Activated T-helper 2 cell treated with anti-CD3 and anti-CD28 coated beads, Interferon-gamma antibody, Interleukin-2, Interleukin-4, amounts not matched to agents 10 μg/mL and 5 μg/mL and 100 μg/mL, durations not matched to agents 14 hours and 24 hours and 36 hours (primary cell): ENCODE measurements around the gene URI1. TPM values are rescaled to one million over a fixed set of nuclear protein-coding genes. Genes with fewer than 3 reads are reported as not detected.
A peak's percentile ranks its signal among the peaks of the same experiment; 100 is the strongest.

Experiments
- DNase-seq: peaks from one replicate; pipeline ENCODE4 v3.0.0; 2021; ENCODE audit warnings: low spot score
- H3K27ac Mint-ChIP-seq: one replicate; pipeline ENCODE4 v1.8.0; 2021; ENCODE audit warnings: mixed read lengths
- H3K27me3 Mint-ChIP-seq: one replicate; pipeline ENCODE4 v1.8.0; 2021; ENCODE audit warnings: low read depth, mixed read lengths
- H3K36me3 Mint-ChIP-seq: one replicate; pipeline ENCODE4 v1.8.0; 2021; ENCODE audit warnings: low read depth, mixed read lengths
- H3K4me1 Mint-ChIP-seq: one replicate; pipeline ENCODE4 v1.8.0; 2021; ENCODE audit warnings: low read depth, mixed read lengths
- H3K4me3 Mint-ChIP-seq: one replicate; pipeline ENCODE4 v1.8.0; 2021; ENCODE audit warnings: low read depth, mild to moderate bottlenecking, moderate library complexity, mixed read lengths
- H3K9me3 Mint-ChIP-seq: one replicate; pipeline ENCODE4 v1.8.0; 2021; ENCODE audit warnings: mixed read lengths
- intact Hi-C: fragments of 100-400 bp; cut with micrococcal nuclease; formaldehyde crosslinking; loops from one replicate; pipeline ENCODE4 v1.15.1; 2023
- total RNA-seq: library from RNA; stranded (reverse); gene quantifications from 2 replicates; pipeline ENCODE4 v1.2.3, GENCODE V29; 2022

Gene URI1
- total RNA-seq, 1 donor from 2014 or later = 55.6 TPM

DNA sequence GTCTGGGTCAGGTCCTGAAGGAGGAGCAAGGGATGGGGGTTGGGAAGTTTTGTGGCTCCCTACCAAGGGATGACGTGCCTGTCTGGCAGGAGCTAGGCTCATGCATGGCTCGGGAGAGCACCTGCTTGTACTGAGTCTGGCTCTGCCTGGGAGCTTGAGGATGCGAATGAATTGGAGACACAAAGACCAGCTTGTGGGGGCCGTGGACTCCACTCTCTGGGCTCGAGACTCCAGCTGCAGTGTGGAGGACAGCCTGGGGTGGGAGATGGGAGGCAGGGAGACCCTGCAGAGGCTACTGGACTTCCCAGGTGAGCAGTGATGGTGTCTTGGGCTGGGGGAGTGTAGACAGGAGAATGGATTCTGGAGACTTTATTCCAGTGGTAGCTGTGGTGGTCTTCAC lies 15.2 kb upstream of the URI1 start:
- Mint-ChIP-seq H3K27ac (no peak overlapping the region), H3K9me3 (no peaks in the 10 kb centered on the region), H3K4me3 (no peak overlapping the region), H3K27me3 (peaks cover 5% of the 10 kb centered on the region), H3K36me3 (no peaks in the 10 kb centered on the region), H3K4me1 (no peaks in the 10 kb centered on the region)
- intact Hi-C loops = no loop called here
- no peak for DNase-seq

DNA sequence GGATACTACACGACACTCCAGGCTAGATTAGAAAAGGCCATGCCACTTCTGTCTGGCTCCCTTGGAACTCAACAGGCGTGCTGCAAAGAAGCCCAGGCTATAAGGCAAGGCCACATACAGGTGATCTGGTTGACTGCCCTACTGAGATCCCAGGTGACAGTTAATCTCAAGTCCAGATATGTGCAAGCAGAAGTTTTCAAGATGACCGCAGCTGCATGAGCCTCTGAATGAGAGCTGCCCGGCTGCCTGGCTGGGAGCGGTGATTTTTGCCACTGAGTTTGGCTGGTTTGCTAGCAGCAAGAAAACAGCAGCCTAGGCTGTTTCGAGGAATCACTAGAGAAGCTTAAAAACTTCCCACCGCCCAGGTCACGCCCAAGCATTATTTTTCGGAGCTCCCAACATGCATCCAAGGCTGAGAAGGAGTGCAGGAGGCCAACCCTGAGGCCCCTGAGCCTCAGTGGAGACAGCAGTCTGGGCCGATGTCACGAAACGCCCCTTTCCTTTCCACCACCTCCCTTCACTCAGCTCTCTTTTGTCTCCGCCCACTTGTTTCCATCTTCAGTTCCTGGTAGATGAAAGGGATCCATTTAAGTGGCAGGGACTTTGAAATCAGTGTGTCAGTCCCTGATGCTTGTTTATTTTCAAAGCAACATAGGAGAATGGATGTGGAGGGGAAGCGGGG lies 14.0 kb upstream of the URI1 start:
- no peak overlapping the region for H3K4me3 Mint-ChIP-seq
- H3K4me1 Mint-ChIP-seq = no peaks in the 10 kb centered on the region
- peaks cover 6% of the 10 kb centered on the region for H3K27me3 Mint-ChIP-seq
- no peaks in the 10 kb centered on the region for H3K9me3 Mint-ChIP-seq
- intact Hi-C loops = no loop called here
- DNase-seq = no peak
- H3K27ac Mint-ChIP-seq = no peak overlapping the region
- no peaks in the 10 kb centered on the region for H3K36me3 Mint-ChIP-seq

DNA sequence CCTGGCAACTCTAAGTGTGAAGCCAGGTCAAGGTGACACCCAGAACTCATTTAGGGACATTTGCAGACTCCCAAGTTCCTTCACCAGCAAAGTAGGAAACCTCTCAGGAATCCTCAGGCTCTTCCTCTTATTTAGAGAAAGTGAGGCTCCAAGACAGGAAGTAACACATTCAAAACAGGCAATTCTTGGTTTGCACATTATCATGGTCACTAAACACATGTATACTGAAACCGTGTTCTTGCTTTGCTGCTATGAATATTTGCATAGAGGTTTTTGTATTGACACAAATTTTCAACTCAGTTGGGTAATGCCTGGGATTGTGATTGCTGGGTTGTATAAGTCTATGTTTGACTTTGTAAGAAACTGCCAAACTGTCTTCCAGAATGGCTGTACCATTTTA lies 13.2 kb upstream of the URI1 start:
- no peaks in the 10 kb centered on the region for H3K36me3 Mint-ChIP-seq
- no peaks in the 10 kb centered on the region for H3K4me1 Mint-ChIP-seq
- no peaks in the 10 kb centered on the region for H3K9me3 Mint-ChIP-seq
- no peak overlapping the region for H3K4me3 Mint-ChIP-seq
- peaks cover 6% of the 10 kb centered on the region for H3K27me3 Mint-ChIP-seq
- no peak overlapping the region for H3K27ac Mint-ChIP-seq
- DNase-seq = no peak
- intact Hi-C loops = no loop called here

DNA sequence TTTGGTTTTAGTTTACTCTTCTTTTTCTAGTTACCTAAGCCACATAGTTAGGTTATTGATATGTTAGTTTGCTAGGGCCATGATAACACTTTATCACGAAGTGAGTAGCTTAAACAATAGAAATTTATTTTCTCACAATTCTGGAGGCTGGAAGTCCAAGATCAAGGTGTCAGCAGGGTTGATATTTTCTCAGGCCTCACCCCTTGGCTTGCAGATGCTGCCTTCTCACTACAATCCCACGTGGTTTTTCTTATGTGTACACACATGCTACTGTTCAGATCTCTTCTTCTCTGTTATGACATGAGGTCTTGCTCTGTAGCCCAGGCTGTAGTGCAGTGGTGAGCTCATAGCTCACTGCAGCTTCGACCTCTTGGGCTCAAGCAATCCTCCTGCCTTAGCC lies 7.8 kb upstream of the URI1 start:
- no peak overlapping the region for H3K27ac Mint-ChIP-seq
- intact Hi-C loops = no loop called here
- DNase-seq = no peak
- no peaks in the 10 kb centered on the region for H3K4me1 Mint-ChIP-seq
- peaks cover 6% of the 10 kb centered on the region for H3K27me3 Mint-ChIP-seq
- peaks cover 3% of the 10 kb centered on the region for H3K36me3 Mint-ChIP-seq
- peaks cover 36% of the 10 kb centered on the region for H3K9me3 Mint-ChIP-seq
- no peak overlapping the region for H3K4me3 Mint-ChIP-seq

DNA sequence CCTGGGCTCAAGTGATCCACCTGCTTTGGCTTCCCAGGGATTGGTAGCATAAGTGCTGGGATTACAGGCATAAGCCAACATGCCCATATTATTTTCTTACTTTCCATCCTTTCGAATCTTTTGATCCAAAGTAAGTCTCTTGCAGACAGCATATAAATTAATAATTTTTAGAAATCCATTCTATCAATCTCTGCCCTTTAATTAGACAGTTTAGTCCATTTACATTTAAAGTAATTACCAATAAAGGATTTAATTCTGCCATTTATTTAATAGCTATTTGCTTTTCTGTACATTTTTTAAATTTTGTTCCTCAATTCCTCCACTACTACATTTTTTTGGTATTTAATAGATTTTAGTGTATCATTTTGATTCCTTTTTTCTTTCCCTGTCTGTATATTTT lies 7.3 kb upstream of the URI1 start:
- no peak overlapping the region for H3K4me3 Mint-ChIP-seq
- H3K4me1 Mint-ChIP-seq = no peaks in the 10 kb centered on the region
- H3K27ac Mint-ChIP-seq = no peak overlapping the region
- H3K27me3 Mint-ChIP-seq = peaks cover 6% of the 10 kb centered on the region
- no peak for DNase-seq
- intact Hi-C loops = no loop called here
- peaks cover 36% of the 10 kb centered on the region for H3K9me3 Mint-ChIP-seq
- peaks cover 3% of the 10 kb centered on the region for H3K36me3 Mint-ChIP-seq

DNA sequence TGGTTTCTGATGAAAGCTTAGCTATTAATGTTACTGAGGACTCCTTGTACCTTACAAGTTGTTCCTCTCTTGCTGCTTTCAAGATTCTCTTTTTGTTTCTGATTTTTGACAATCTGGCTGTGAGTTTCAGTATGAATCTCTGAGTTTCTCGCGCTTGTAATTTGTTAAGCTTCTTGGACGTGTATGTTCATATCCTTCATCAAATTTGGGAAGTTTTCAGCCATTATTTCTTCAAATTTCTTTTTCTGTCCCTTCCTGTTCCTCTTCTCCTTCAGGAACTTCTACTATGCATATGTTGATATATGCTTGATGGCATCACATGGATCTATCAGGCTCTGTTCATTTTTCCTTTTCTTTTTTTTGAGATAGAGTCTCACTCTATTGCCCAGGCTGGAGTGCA lies 5.6 kb upstream of the URI1 start:
- intact Hi-C loops = no loop called here
- H3K36me3 Mint-ChIP-seq = peaks cover 3% of the 10 kb centered on the region
- H3K4me3 Mint-ChIP-seq = no peak overlapping the region
- no peak overlapping the region for H3K27ac Mint-ChIP-seq
- H3K27me3 Mint-ChIP-seq = peaks cover 5% of the 10 kb centered on the region
- peaks cover 6% of the 10 kb centered on the region for H3K4me1 Mint-ChIP-seq
- no peak for DNase-seq
- peaks cover 36% of the 10 kb centered on the region for H3K9me3 Mint-ChIP-seq

DNA sequence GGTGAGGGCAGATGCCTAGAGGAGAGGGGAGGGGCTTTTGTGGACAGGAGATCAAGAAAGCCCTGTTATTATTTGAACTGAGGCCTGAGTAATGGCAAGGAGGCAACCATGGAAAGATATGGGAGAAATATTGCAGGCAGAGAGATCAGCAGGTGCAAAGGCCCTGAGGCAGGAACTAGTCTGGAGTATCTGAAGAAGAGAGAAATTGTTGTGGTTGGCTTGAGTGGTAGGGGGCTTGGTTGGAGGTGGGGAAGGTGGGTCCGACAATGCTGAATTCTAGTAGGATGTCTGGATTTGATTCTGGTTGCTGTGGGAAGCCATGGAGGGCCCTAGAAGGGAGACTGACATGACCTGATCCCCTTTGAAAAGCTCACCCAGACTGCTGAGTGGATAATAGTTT lies 2.4 kb upstream of the URI1 start:
- H3K27me3 Mint-ChIP-seq = no peaks in the 10 kb centered on the region
- intact Hi-C loops = loop anchor here (5.0 to 10.0 kb wide), 3 partner anchors 222 to 335 kb away; partner anchors contain the start of genes C19orf12, PLEKHF1 and POP4
- H3K4me1 Mint-ChIP-seq = peaks cover 21% of the 10 kb centered on the region

DNA sequence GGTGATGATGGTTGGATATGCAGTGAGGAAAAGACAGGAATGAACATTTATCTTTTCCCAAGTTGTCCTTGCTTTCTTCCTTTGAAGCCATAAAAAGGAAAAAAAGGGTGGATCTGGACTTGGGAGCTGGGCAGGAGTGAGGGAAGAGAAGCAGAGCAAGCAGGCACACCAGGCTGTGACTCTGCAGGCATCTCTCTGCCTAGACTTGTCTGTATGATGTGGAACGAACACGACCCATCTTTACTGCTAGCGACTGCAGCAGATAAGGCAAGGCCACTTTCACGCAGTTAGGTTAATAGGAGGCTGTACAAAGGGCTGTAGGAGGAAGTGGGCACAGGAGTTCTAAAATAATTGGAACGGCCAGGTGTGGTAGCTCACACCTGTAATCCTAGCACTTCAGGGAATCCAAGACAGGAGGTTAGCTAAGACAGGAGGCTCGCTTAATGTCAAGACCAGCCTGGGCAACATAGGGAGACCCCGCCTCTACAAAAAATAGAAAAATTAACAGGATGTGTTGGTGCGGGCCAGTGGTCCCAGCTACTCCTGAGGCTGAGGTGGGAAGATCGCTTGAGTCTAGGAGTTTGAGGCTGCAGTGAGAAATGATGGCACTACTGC lies 961 bp upstream of the URI1 start:
- H3K4me3 Mint-ChIP-seq = peak overlapping the region; percentile 81
- H3K4me1 Mint-ChIP-seq = peaks cover 33% of the 10 kb centered on the region
- intact Hi-C loops = loop anchor here (5.0 to 10.0 kb wide), 3 partner anchors 224 to 336 kb away; partner anchors contain the start of genes C19orf12, PLEKHF1 and POP4
- peaks cover 20% of the 10 kb centered on the region for H3K9me3 Mint-ChIP-seq
- H3K27me3 Mint-ChIP-seq = no peaks in the 10 kb centered on the region
- no peak for DNase-seq
- H3K27ac Mint-ChIP-seq = no peak overlapping the region
- H3K36me3 Mint-ChIP-seq = peaks cover 26% of the 10 kb centered on the region

More for the DNA sequence above, 2.4 kb upstream of the URI1 start:
- Mint-ChIP-seq H3K4me3 (no peak overlapping the region), H3K36me3 (peaks cover 15% of the 10 kb centered on the region), H3K27ac (no peak overlapping the region), H3K9me3 (peaks cover 30% of the 10 kb centered on the region)
- no peak for DNase-seq

DNA sequence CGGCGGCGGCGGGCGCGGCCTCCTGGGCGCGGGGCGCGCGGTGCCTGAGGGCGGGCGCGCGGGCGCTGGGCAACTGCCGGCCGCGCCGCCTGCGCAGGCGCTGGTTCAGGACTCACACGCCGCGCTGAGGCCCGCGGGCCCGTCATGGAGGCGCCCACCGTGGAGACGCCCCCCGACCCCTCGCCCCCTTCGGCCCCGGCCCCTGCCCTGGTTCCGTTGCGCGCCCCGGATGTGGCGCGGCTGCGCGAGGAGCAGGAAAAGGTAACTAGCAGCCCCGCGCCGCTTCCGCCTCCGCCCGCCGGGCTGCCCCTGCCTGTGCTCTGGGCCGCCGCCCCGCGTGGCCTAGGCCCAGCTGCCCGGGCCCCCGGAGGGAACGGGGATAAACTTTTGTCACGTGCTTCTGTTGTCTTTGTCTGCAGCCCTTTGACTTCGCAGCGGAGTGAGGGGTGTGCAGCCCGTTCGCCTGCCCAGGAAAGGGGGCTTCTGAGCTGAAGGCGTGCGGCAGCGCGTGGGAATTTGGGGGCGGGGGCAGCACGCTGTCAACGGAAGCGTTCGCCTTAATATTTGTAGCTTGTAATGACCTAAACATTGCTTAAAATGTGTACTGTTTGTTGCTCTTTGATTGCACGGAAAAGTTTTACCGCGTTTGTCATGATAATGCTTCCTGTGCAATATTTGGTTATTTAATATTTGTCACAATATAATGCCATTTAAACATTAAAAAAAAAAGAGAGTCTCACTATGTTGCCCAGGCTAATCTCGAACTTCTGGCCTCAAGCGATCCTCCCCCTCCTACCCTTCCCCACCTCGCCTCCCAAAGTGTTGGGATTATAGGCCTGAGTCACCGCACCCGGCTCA lies 594 bp downstream of the URI1 start:
- Mint-ChIP-seq H3K36me3 (peaks cover 32% of the 10 kb centered on the region), H3K4me1 (peaks cover 45% of the 10 kb centered on the region), H3K27me3 (no peaks in the 10 kb centered on the region), H3K9me3 (peaks cover 8% of the 10 kb centered on the region), H3K27ac (peak overlapping the region; percentile 88), H3K4me3 (peak overlapping the region; percentile 90)
- intact Hi-C loops = loop anchor here (1.0 to 10.0 kb wide), 4 partner anchors 98 to 338 kb away; partner anchors contain the start of genes C19orf12, PLEKHF1 and POP4
- DNase-seq = peak; percentile 76

DNA sequence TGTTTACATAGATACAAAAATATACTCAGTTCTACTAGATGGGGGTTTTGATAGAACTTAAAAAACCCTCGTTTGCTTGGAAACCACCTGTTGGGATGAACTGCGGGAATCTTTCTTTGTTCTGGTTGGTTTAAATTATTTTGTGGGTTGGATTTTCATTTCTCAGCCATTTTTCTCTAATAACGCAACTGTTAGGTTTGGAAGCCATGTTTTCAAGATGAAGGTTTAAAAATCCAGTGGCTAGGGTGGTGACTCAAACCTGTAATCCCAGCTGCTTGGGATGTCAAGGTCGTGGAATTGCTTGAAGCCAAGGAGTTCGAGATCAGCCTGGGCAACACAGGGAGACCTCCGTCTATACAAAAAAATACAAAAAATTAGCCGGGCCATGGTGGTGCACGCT lies 1.6 kb downstream of the URI1 start:
- intact Hi-C loops = loop anchor here (5.0 to 10.0 kb wide), 3 partner anchors 226 to 339 kb away; partner anchors contain the start of genes C19orf12, PLEKHF1 and POP4
- peak overlapping the region; percentile 90 for H3K4me3 Mint-ChIP-seq

DNA sequence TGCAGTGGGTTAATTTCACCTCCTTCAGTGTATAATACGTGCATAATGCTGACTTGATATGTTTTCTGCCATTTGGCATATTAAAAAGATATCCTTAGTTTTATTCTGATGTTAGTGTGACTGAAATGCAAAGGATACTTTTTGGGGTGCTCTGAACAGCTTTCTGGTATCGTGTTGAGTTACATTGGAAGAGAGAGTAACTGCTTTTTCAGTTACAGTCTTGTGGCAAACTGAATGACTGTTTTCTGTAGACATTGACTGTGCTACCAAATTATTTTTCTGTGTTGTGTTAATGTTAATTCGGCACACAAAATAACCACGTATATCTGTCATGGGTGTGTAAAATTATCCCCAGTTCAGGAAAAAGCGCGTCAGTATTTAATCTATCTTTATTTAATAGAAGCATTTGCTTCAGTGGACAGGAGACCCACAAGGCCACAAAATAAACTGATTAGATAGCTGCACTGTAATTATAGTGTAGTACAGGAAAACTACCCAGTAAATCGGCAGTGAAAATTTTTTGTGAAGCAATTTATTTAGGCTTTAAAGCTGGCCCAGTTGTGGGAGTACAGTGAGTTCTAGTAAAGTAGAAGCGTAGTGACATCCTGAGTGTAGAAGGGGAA lies 2.5 kb downstream of the URI1 start:
- intact Hi-C loops = loop anchor here (5.0 to 10.0 kb wide), 3 partner anchors 227 to 340 kb away; partner anchors contain the start of genes C19orf12, PLEKHF1 and POP4
- H3K27ac Mint-ChIP-seq = peak overlapping the region; percentile 69
- H3K9me3 Mint-ChIP-seq = peaks cover 6% of the 10 kb centered on the region
- H3K4me1 Mint-ChIP-seq = peaks cover 51% of the 10 kb centered on the region
- H3K27me3 Mint-ChIP-seq = no peaks in the 10 kb centered on the region
- peak overlapping the region; percentile 53 for H3K4me3 Mint-ChIP-seq
- DNase-seq = no peak
- H3K36me3 Mint-ChIP-seq = peaks cover 43% of the 10 kb centered on the region

More for the DNA sequence above, 1.6 kb downstream of the URI1 start:
- H3K4me1 Mint-ChIP-seq = peaks cover 51% of the 10 kb centered on the region
- DNase-seq = no peak
- peaks cover 42% of the 10 kb centered on the region for H3K36me3 Mint-ChIP-seq
- H3K27ac Mint-ChIP-seq = peak overlapping the region; percentile 88
- peaks cover 6% of the 10 kb centered on the region for H3K9me3 Mint-ChIP-seq
- H3K27me3 Mint-ChIP-seq = no peaks in the 10 kb centered on the region

DNA sequence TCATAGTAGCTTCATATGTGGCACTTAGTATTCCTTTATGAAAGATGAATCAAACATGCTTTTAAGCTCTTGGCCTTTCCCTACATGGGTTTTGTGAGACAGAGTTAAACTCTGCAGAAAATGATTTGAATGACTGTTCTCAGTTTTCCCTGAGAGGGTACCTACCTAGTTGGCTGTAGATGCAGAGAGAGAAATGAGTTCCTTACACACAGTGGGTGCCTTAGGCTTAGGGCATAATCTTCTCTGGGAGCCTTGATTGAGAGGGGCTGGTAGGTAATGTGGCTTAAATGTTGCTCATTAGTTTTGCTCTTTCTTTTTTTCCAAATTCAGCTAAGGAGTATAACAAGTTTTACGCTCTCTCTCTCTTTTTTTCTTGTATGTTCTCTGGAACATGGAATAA lies 3.0 kb downstream of the URI1 start:
- H3K36me3 Mint-ChIP-seq = peaks cover 47% of the 10 kb centered on the region
- H3K27me3 Mint-ChIP-seq = no peaks in the 10 kb centered on the region
- peak overlapping the region; percentile 69 for H3K27ac Mint-ChIP-seq
- DNase-seq = no peak
- H3K9me3 Mint-ChIP-seq = peaks cover 6% of the 10 kb centered on the region
- intact Hi-C loops = loop anchor here (10.0 kb wide), 2 partner anchors 280 to 340 kb away; partner anchors contain the start of genes PLEKHF1 and POP4
- H3K4me1 Mint-ChIP-seq = peaks cover 51% of the 10 kb centered on the region
- H3K4me3 Mint-ChIP-seq = peak overlapping the region; percentile 53
